GM12878 (cell line): ENCODE results near the gene PPAN. TPM values are rescaled to one million over a fixed set of nuclear protein-coding genes. Genes with fewer than 3 reads are reported as not detected.

Experiments
- ATAC-seq: fragments of 200-7000 bp; cut with Tn5 transposase; 3 replicates; pipeline ENCODE4 v1.9.1; 2020; ENCODE audit warnings: mild to moderate bottlenecking, moderate library complexity
- BruUV-seq: library from RNA; stranded (reverse); fragments of 400-500 nt; replicated peaks from 2 replicates; lab custom pipeline; 2021; lab: Mats Ljungman, UMichigan
- CTCF ChIA-PET: fragments of 300-600 bp; sonication (Branson Sonifier 250); formaldehyde crosslinking; extraction: SDS; loops from one replicate; lab custom pipeline; 2021; ENCODE audit warnings: inconsistent platforms; lab: Yijun Ruan, JAX
- POLR2A ChIA-PET: fragments of 350-600 bp; formaldehyde crosslinking; extraction: SDS; loops from one replicate; lab custom pipeline; 2021; ENCODE audit warnings: inconsistent platforms; lab: Charles Lee
- RAD21 ChIA-PET: fragments of 300-600 bp; sonication (Branson Sonifier 250); formaldehyde crosslinking; loops from one replicate; lab custom pipeline; 2023; ENCODE audit warnings: antibody characterized with exemption; ENCODE audit not compliant: unreplicated experiment; lab: Charles Lee
- SMC1A ChIA-PET: fragments of 300-600 bp; sonication (Branson Sonifier 250); formaldehyde crosslinking; loops from one replicate; lab custom pipeline; 2023; ENCODE audit not compliant: unreplicated experiment, uncharacterized antibody; lab: Charles Lee
- DNase-seq: peaks from one replicate; pipeline ENCODE4 v3.0.0-alpha.2; 2011; ENCODE audit warnings: low read depth, low spot score
- FAIRE-seq: peaks from 3 replicates; lab custom pipeline; 2011; peaks lifted over from hg19 to GRCh38; lab: Jason Lieb, UNC
- H2AFZ ChIP-seq: 2 replicates; pipeline ENCODE4 v1.6.0; 2011; ENCODE audit warnings: low read depth, low read length, control low read depth; ENCODE audit not compliant: control insufficient read depth
- H3K27ac ChIP-seq: 2 replicates; pipeline ENCODE4 v1.5.1; 2011; ENCODE audit warnings: control low read depth; ENCODE audit not compliant: control insufficient read depth, insufficient read depth
- H3K27me3 ChIP-seq, 2 experiments: replicated peaks in 1 of 2; 2 replicates each; pipeline versions ENCODE4 v1.6.0 to v1.6.1; 2011; ENCODE audit warnings: low read length in 1 of 2; ENCODE audit not compliant: control insufficient read depth in 2 of 2, insufficient read depth in 2 of 2
- H3K36me3 ChIP-seq, 2 experiments: 2 replicates each; pipeline ENCODE4 v1.5.1; 2011; ENCODE audit warnings: low read length in 1 of 2; ENCODE audit not compliant: control insufficient read depth in 2 of 2, insufficient read depth in 2 of 2
- H3K4me1 ChIP-seq: 2 replicates; pipeline ENCODE4 v1.6.1; 2011; ENCODE audit warnings: mild to moderate bottlenecking, low read length, moderate library complexity, mixed read lengths; ENCODE audit not compliant: control insufficient read depth, insufficient read depth
- H3K4me2 ChIP-seq: 2 replicates; pipeline ENCODE4 v1.6.0; 2011; ENCODE audit warnings: control low read depth; ENCODE audit not compliant: control insufficient read depth, insufficient read depth
- H3K4me3 ChIP-seq: fragments of 200-600 bp; sonication (generic); 2 replicates; pipeline ENCODE4 v1.5.1; 2016
- H3K79me2 ChIP-seq: 2 replicates; pipeline ENCODE4 v1.6.0; 2011; ENCODE audit warnings: low read length; ENCODE audit not compliant: control insufficient read depth, insufficient read depth
- H3K9ac ChIP-seq: 2 replicates; pipeline ENCODE4 v1.8.0; 2011; ENCODE audit warnings: low read length, control low read depth, mixed read lengths; ENCODE audit not compliant: control insufficient read depth, insufficient read depth
- H3K9me3 ChIP-seq: replicated peaks from 3 replicates; pipeline ENCODE4 v1.5.1; 2011; ENCODE audit warnings: mild to moderate bottlenecking, low read length; ENCODE audit not compliant: control insufficient read depth, insufficient read depth
- H4K20me1 ChIP-seq: 2 replicates; pipeline ENCODE4 v1.6.0; 2011; ENCODE audit not compliant: control insufficient read depth, insufficient read depth
- BCLAF1 ChIP-seq: fragments of 450-650 bp; IDR thresholded peaks from 2 replicates; pipeline ENCODE4 v1.6.1; 2017; ENCODE audit warnings: antibody characterized with exemption, mild to moderate bottlenecking, moderate library complexity
- CBX3 ChIP-seq: fragments of 200-600 bp; sonication (generic); IDR thresholded peaks from 2 replicates; pipeline ENCODE4 v1.6.1; 2016; ENCODE audit warnings: low read depth, borderline replicate concordance
- CEBPZ ChIP-seq: fragments of 150-350 bp; IDR thresholded peaks from 2 replicates; pipeline ENCODE4 v1.6.1; 2016; ENCODE audit warnings: low read depth, low read length
- HCFC1 ChIP-seq: fragments of 150-350 bp; IDR thresholded peaks from 2 replicates; pipeline ENCODE4 v1.6.1; 2014; ENCODE audit warnings: low read length
- KAT2A ChIP-seq: conservative IDR thresholded peaks from 2 replicates; pipeline ENCODE4 v1.6.1; 2011; ENCODE audit warnings: low read depth, low read length; ENCODE audit not compliant: control insufficient read depth
- MEF2A ChIP-seq: IDR thresholded peaks from 2 replicates; pipeline ENCODE4 v1.6.1; 2011; ENCODE audit warnings: low read depth, mild to moderate bottlenecking, low read length, moderate library complexity; ENCODE audit not compliant: insufficient read depth
- NR2F1 ChIP-seq: fragments of 450-650 bp; conservative IDR thresholded peaks from 2 replicates; pipeline ENCODE4 v1.6.1; 2017; ENCODE audit warnings: mild to moderate bottlenecking
- NRF1 ChIP-seq: conservative IDR thresholded peaks from 2 replicates; pipeline ENCODE4 v1.6.1; 2011; ENCODE audit warnings: mild to moderate bottlenecking, low read depth, low read length, improper control_type of control experiment
- PAX8 ChIP-seq: fragments of 450-650 bp; IDR thresholded peaks from 2 replicates; pipeline ENCODE4 v1.6.1; 2017; ENCODE audit warnings: mild to moderate bottlenecking, moderate library complexity
- PRDM15 ChIP-seq: fragments of 450-650 bp; formaldehyde crosslinking; IDR thresholded peaks from 2 replicates; pipeline ENCODE4 v1.4.0; 2020; ENCODE audit warnings: mild to moderate bottlenecking, moderate library complexity
- RUNX3 ChIP-seq: IDR thresholded peaks from 2 replicates; pipeline ENCODE4 v1.6.1; 2012; ENCODE audit warnings: low read length, inconsistent platforms
- SP1 ChIP-seq: IDR thresholded peaks from one replicate; pipeline ENCODE4 v1.6.1; 2011; ENCODE audit warnings: low read depth, low read length
- ZBED1 ChIP-seq: IDR thresholded peaks from 2 replicates; pipeline ENCODE4 v1.6.1; 2016; ENCODE audit warnings: borderline replicate concordance
- WGBS: methylation state at CpG from one replicate; pipeline ENCODE4 v1.1.6; 2016; ENCODE audit warnings: low lambda C conversion rate; ENCODE audit not compliant: insufficient replicate concordance, insufficient coverage; ENCODE audit errors: missing lambda C conversion rate; 5-methylcytosine and 5-hydroxymethylcytosine counted together
- in situ Hi-C: fragments of 300-500 bp; cut with MboI; formaldehyde crosslinking; loops from 9 replicates; pipeline ENCODE4 v1.14.3; 2018; ENCODE audit warnings: mixed read lengths
- intact Hi-C: fragments of 100-400 bp; cut with micrococcal nuclease; formaldehyde crosslinking; loops from one replicate; pipeline ENCODE4 v1.14.2; 2022; ENCODE audit not compliant: unreplicated experiment
- polyA plus RNA-seq, 11 experiments: library from polyadenylated mRNA; depleted of rRNA in 4 of 11; unstranded in 6 of 11; stranded (reverse) in 5 of 11; fragments of >200 nt; fragmentation: Nextera tagmentation in 4 of 11; fragmentation: Illumina TruSeq in 1 of 11; extraction: Ambion mirVana in 4 of 11; extraction: Trizol in 1 of 11; gene quantifications; 1 replicate in 1 of 11; 2 replicates in 10 of 11; pipeline versions ENCODE4 v1.2.1 to v1.2.3, GENCODE V29; 2011 to 2016; ENCODE audit warnings: inconsistent platforms in 2 of 11, missing spikeins in 2 of 11, low read depth in 1 of 11
- total RNA-seq, 4 experiments: library from RNA; depleted of rRNA in 3 of 4; stranded (reverse); fragments of >200 nt in 3 of 4; fragmentation: Illumina TruSeq in 1 of 4; extraction: Trizol in 1 of 4; gene quantifications; 2 replicates each; pipeline versions ENCODE4 v1.2.1 to v1.2.3, GENCODE V29; 2013 to 2021

The PPAN gene
- total and polyA plus RNA-seq, 10 of the 15 experiments (the other 5 are each of a cell fraction or from before 2014, with no cell fraction given): 2.1 to 171 (median 108) TPM

- ATAC-seq: no peak
- POLR2A ChIA-PET: no interaction called here
- no peak overlapping the region for H2AFZ ChIP-seq
- no peak for TF ChIP-seq PRDM15 (CRISPR knock-in tag)
- TF ChIP-seq NRF1: no peak
- no peak for TF ChIP-seq BCLAF1
- TF ChIP-seq KAT2A: no peak
- no peak for TF ChIP-seq RUNX3
- TF ChIP-seq CEBPZ: no peak
- TF ChIP-seq MEF2A: no peak
- no peak for TF ChIP-seq PAX8
- no peak for TF ChIP-seq ZBED1
- TF ChIP-seq HCFC1: no peak
- TF ChIP-seq CBX3: no peak
- no peak for TF ChIP-seq NR2F1
- TF ChIP-seq SP1: no peak
Observed at GRCh38 chr19:10068205-10068604, 38.0 kb upstream of the PPAN start.

More at GRCh38 chr19:10068205-10068604, 38.0 kb upstream of the PPAN start:
- Histone ChIP-seq H3K36me3 (no peaks in the 10 kb centered on the region), H3K79me2 (no peaks in the 10 kb centered on the region), H3K4me2 (no peak overlapping the region), H3K27ac (no peak overlapping the region), H3K27me3 (no peaks in the 10 kb centered on the region; a peak in 1 of 4 replicates), H3K4me1 (no peaks in the 10 kb centered on the region), H3K4me3 (no peak overlapping the region), H3K9me3 (no peaks in the 10 kb centered on the region; the same call in 2 of the 3 replicates), H4K20me1 (no peaks in the 10 kb centered on the region), H3K9ac (no peak overlapping the region)
- no TSS peak for BruUV-seq
- intact Hi-C loops (no loop called here), in situ Hi-C loops (no loop called here)
- SMC1A ChIA-PET: no interaction called here
- RAD21 ChIA-PET: no interaction called here
- 4% methylated on average over 4 of the region's 4 CpGs for WGBS
- CTCF ChIA-PET: no interaction called here
- DNase-seq (no peak), FAIRE-seq (no peak)
